CD4-positive, alpha-beta T cell treated with Interferon alpha-2 for 1 hour (primary cell): Measurements from ENCODE around the gene ETV7.
"Not testable (repeated sequence)": the region's sequence is repeated elsewhere in the genome, so short reads cannot be mapped to it uniquely, and the experiment has no call there.

Experiments
- DNase-seq, 2 donors: peaks; one replicate each; pipeline ENCODE4 v3.0.0-alpha.2; 2020 to 2022

ETV7 gene

GRCh38 chr6:36387440-36388303 is at the start of gene ETV7:
Gene ETV7 (minus strand): TSS chr6:36387669. CDS start chr6:36387541, 128 bp downstream.
- peak; percentile 78 to 86 for DNase-seq

- DNase-seq: no peak
Observed at GRCh38 chr6:36436466-36436865, 49.0 kb upstream of the ETV7 start.

GRCh38 chr6:36432151-36432671 is 44.7 kb upstream of the ETV7 start:
- DNase-seq: no peak

GRCh38 chr6:36431197-36431596 is 43.7 kb upstream of the ETV7 start:
- no peak for DNase-seq

- DNase-seq: no peak
Observed at GRCh38 chr6:36430351-36430750, 42.9 kb upstream of the ETV7 start.

GRCh38 chr6:36428911-36429310 is 41.4 kb upstream of the ETV7 start:
- DNase-seq: no peak

DNA sequence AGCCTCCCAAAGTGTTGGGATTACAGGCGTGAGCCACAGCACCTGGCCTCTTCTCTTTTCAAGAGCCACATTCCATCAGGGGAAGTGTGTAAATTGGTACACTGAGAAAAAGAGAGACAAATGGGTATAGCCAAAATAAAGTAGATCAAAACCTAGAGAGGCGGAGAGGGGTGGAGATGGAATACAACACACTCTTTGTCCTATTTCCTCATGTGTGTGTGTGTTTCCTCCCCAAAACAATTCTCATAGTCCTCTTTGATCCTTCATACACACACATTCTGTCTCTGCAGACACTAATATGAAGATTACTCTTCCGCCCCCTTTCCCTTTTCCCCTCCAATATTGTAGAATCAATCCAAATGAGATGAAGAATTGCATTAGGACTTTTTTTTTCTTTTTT is 39.2 kb upstream of the ETV7 start:
- no peak for DNase-seq

- DNase-seq: peak; percentile 97 to 98
Observed at GRCh38 chr6:36423101-36423824, 35.8 kb upstream of the ETV7 start.

- DNase-seq: no peak
Observed at GRCh38 chr6:36422714-36423100, 35.2 kb upstream of the ETV7 start.

GRCh38 chr6:36419310-36419709 is 31.8 kb upstream of the ETV7 start:
- DNase-seq: no peak

GRCh38 chr6:36418558-36418957 is 31.1 kb upstream of the ETV7 start:
- DNase-seq: no peak

GRCh38 chr6:36414481-36414880 is 27.0 kb upstream of the ETV7 start:
- no peak for DNase-seq

DNA sequence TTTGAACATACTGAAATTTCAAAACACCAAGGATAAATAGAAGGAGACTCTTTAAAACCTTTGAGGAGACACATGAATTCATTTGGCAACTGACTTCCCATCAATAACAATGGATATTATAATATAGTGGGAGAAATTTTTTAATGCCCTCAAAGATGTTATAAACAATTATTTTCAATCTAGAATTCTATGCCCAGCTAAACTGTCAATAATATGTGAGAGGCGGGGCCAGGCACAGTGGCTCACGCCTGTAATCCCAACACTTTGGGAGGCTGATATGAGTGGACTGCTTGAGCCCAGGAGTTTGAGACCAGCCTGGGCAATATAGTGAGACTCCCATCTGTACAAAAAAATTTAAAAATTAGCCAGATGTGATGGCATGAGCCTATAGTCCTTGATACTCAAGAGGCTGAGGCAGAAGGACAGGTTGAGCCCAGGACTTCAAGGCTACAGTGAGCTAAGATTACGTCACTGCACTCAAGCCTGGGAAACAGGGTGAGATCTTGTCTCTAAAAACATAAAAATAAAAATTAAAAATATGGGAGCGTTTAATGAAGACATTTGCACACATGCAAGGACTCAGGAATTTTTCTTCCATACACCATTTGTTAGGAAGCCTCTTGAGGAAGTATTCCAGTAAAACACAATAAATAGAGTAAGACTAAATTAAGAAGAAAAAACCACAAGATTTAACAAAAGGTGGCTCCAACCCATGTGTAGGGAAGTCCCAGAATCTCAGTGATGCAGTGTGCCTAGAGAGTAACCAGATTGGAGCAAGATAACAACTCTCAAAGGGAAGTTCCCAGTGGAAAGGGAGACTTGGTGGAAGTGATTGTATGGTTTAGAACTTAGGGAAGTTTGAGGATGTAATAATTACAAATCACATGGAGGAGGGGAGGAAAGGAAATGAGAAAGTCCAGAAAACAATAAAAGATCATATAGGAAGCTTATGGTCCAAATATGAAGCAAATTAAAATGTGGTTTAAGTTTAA is 26.3 kb upstream of the ETV7 start:
- DNase-seq: no peak

DNA sequence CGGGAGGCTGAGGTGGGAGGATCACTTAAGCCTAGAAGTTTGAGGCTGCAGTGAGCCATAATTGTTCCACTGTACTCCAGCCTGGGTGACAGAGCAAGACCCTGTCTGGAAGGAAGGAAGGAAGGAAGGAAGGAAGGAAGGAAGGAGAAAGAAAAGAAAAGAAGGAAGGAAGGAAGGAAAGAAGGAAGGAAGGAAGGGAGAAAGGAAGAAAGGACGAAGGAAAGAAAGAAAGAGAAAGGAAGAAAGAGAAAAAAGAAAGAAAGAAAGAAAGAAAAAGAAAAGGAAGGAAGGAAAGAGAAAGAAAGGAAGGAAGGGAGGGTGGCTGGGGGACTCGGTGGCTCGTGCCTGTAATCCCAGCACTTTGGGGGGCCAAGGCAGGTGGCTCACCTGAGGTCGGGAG is 22.2 kb upstream of the ETV7 start:
- not testable (repeated sequence) for DNase-seq

DNA sequence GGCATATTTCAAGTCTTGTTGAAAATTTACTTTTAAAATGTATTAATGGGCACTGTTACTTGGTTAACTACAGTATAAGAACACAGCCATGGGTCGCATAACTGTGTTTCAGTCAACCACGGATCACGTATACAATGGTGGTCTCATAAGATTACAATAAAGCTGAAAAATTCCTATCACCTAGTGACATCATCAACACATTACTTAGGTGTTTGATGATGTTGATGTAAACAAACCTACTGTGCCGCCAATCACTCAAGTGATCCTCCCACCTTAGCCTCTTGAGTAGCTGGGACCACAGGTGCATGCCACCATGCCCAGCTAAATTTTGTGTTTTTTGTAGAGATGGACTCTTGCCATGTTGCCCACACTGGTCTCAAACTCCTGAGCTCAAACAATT is 16.7 kb upstream of the ETV7 start:
- no peak for DNase-seq

DNA sequence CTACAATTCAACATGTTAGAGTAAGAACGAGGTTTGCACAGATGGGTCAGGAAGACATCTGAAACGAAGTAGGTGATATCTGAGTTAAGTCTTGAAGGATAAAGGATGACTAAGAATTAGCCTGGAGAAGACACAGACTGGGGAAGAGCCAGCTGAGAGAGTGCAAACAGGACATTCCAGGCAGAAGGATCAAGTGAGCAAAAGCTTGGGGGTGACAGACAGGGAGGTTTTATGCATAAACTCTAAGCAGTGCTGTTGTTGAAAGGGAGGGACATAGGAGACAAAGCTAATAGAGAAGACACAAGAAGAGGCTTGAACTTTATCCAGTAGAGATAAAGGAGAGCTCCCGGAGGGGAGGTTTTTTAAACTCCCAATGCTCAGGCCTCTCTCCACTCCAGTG is 15.0 kb upstream of the ETV7 start:
- no peak for DNase-seq

DNA sequence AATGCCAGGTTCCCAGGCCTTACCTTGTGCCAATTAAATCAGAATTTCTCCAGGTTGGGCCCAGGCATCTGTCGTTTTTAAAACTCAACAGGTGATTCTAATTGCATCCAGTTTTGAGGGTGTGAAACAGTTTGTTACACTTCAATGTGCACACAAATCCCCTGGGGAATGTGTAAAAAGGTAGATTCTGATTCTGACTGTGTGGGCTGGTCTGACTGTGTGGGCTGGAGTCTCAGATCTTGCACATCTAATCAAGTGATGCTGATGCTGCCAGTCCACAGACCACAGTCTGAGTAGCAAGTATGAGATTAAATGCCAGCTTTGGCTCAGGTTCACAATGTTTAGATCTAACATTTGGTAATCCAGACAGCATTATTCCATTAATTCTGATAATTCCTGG is 12.5 kb upstream of the ETV7 start:
- DNase-seq: no peak

DNA sequence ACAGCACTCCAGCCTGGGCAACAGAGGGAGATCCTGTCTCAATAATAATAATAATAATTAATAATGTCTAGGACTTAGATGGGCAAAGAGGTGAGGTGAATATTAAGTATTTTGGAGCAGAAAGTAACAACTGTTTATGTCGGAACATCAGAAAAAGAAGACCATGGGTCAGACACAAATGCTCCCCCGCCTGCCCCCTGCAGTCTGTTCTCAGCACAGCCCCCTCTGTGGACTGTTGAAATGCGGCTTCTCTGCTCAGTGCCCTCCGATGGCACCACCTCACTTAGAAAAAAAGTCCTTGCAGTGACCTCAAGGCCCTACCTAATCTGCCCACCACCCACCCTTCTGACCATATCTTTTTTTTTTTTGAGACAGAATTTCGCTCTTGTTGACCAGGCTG is 5.2 kb upstream of the ETV7 start:
- DNase-seq: no peak

DNA sequence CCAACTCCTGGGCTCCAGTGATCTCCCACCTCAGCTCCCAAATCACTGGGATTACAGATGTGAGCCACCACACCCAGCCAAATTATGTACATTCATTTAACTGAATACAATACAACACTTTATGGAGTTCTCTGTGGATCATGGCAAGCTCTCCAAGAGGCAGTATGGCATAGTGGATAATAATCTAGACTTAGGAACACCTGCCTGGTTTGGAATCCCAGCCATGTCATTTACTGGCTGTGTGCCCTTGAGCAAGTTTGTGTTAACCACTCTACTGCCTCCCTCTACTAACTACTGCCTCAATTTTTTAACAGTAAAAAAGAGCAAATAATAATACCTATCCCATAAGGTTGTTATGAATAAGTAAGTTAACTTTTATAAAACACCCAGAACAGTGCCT is 1.9 kb upstream of the ETV7 start:
- no peak for DNase-seq

DNA sequence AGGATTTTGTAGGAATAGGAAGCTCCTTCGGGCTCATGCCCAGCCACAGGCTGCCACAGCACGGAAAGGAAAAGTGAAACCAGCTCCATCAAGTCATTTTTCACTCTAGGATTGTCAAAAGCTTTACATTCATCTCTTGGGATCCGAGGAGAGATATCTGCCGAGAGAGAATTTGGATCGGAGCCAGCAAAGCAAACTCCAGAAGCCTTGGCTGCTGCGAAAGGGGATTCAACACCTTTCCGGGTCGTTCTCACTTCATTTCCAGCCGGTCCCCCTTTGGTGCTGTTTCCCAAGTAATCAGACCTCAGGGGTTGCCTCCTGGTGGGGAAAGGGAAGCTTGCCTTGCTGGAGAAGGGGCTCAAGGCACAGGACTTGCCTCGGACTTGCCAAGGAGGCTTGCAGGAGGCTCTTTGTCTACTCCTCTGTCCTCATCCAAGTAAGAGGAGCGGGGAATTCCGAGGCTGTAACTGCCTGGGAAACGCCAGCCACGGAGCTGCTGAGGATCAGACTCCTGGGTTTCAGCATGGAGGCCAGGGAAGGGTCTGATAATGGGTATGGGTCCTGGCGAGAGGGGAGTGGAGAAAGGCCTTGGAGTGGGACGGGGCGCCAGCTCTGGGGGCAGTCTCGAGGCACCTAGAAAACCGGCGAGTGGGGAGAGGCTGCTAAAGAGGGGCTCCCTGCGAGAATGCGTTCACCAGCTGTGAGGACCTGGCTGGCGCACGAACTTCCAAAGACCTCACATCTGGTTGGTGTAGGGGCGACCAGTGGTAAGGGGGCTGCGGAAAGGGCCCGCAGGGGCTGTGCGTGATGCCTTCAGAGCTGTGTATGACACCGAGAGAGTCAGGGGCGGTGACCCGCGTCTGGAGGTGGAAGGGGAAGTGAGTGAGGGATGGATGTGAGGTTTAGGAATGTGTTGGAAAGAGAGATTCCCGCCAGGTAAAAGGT is 702 bp downstream of the ETV7 start:
- peak; percentile 30 to 52 for DNase-seq

DNA sequence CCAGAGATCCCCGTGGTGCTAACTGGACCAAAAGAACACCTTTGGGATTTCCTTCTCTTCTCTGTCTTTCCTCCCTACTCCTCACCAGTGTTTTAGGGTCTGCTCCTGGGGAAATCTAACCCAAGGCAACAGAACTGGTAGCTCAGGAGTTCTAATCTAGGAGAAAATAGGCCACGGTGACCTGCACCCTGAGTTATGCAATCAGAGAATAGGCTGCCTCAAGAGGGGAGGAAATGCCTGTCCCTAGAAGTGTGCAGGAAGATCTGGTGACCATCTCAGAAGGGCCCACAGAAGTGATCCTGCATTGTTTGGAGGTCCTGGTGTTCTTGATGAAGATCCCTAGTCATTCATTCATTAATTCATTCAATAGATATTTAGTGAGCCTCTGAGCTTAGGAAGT is 3.4 kb downstream of the ETV7 start:
- no peak for DNase-seq

- no peak for DNase-seq
Observed at GRCh38 chr6:36383606-36384005, 3.9 kb downstream of the ETV7 start.
